Spleen (tissue), 11 donors: ENCODE measurements around the gene INSR. TPM values are rescaled to one million over a fixed set of nuclear protein-coding genes. Genes with fewer than 3 reads are reported as not detected.

ENCODE experiments used
- DNase-seq: peaks from one replicate; pipeline ENCODE4 v3.0.0-alpha.2; 2020
- H3K27ac ChIP-seq, 8 donors: fragments of 200-600 bp; sonication (generic) in 7 of 8; 1 replicate in 4 of 8; 2 replicates in 4 of 8; pipeline versions ENCODE4 v1.5.0 to v1.8.0; 2016 to 2021; ENCODE audit warnings: inconsistent platforms in 4 of 8, mild to moderate bottlenecking in 4 of 8, moderate library complexity in 1 of 8
- H3K27me3 ChIP-seq, 7 donors: fragments of 200-600 bp; sonication (generic) in 6 of 7; replicated peaks in 1 of 7; 1 replicate in 4 of 7; 2 replicates in 3 of 7; pipeline versions ENCODE4 v1.5.0 to v1.8.0; 2016 to 2021; ENCODE audit warnings: inconsistent platforms in 3 of 7, mild to moderate bottlenecking in 1 of 7
- H3K36me3 ChIP-seq, 6 donors: fragments of 200-600 bp; sonication (generic) in 5 of 6; 1 replicate in 4 of 6; 2 replicates in 2 of 6; pipeline versions ENCODE4 v1.5.0 to v1.8.0; 2016 to 2021; ENCODE audit warnings: inconsistent platforms in 2 of 6
- H3K4me1 ChIP-seq, 6 donors: fragments of 200-600 bp; sonication (generic) in 5 of 6; 1 replicate in 3 of 6; 2 replicates in 3 of 6; pipeline versions ENCODE4 v1.5.0 to v1.8.0; 2016 to 2021; ENCODE audit warnings: inconsistent platforms in 3 of 6
- H3K4me3 ChIP-seq, 8 donors: fragments of 200-600 bp; sonication (generic) in 7 of 8; 1 replicate in 4 of 8; 2 replicates in 4 of 8; pipeline versions ENCODE4 v1.5.0 to v1.8.0; 2016 to 2021; ENCODE audit warnings: inconsistent platforms in 4 of 8, mild to moderate bottlenecking in 4 of 8, moderate library complexity in 2 of 8
- H3K9me3 ChIP-seq, 8 donors: fragments of 200-600 bp; sonication (generic) in 7 of 8; 1 replicate in 4 of 8; 2 replicates in 4 of 8; pipeline versions ENCODE4 v1.5.0 to v1.8.0; 2016 to 2021; ENCODE audit warnings: inconsistent platforms in 4 of 8
- POLR2A ChIP-seq, 3 donors: fragments of 450-650 bp; IDR thresholded peaks; one replicate each; pipeline ENCODE4 v1.5.1; 2017; ENCODE audit warnings: antibody characterized with exemption in 3 of 3, mild to moderate bottlenecking in 1 of 3
- POLR2AphosphoS5 ChIP-seq, 3 donors: sonication (generic); formaldehyde crosslinking; IDR thresholded peaks; one replicate each; pipeline ENCODE4 v1.5.1; 2017; ENCODE audit warnings: antibody characterized with exemption in 3 of 3
- WGBS, 5 donors: extraction: QIAGEN DNeasy Blood & Tissue Kit in 3 of 5; methylation state at CpG; one replicate each; pipeline versions ENCODE4 v1.1.5 to v1.1.7; 2013 to 2018; 5-methylcytosine and 5-hydroxymethylcytosine counted together
- intact Hi-C: fragments of 100-400 bp; cut with DNase I; formaldehyde crosslinking; loops from one replicate; pipeline ENCODE4 v1.15.0; 2023; ENCODE audit warnings: low total_unique reads
- polyA plus RNA-seq, 3 donors: library from polyadenylated mRNA; stranded (reverse); fragments of 200-250 nt; gene quantifications; one replicate each; pipeline ENCODE4 v1.2.1, GENCODE V29; 2013
- total RNA-seq, 7 donors: library from RNA; depleted of rRNA in 3 of 7; stranded (reverse); fragments of >200 nt in 3 of 7; fragmentation: NEBNext Ultra II Directional in 4 of 7; extraction: Animal tissue kit (Norgen Biotek cat#: 25700) in 4 of 7; gene quantifications; one replicate each; pipeline versions ENCODE4 v1.1.0 to v1.2.1, GENCODE V29; 2016 to 2021
- TF ChIP-seq, protein P1 (sequence below), 11 experiments: fragments of 200-600 bp in 7 of 11; fragments of 450-650 bp in 4 of 11; sonication (generic) in 4 of 11; IDR thresholded peaks in 8 of 11; conservative IDR thresholded peaks in 3 of 11; 1 replicate in 7 of 11; 2 replicates in 4 of 11; pipeline versions ENCODE4 v1.4.0 to v1.8.0; 2016 to 2021; ENCODE audit warnings: antibody characterized with exemption in 11 of 11, inconsistent platforms in 4 of 11, mild to moderate bottlenecking in 1 of 11
- donor health status: healthy with polysubstance abuse.
- donor health status: DM: no; HTN: no; CAD: no; lungs with moderate emphysema.
- donor health status: DM: no; HTN: no; CAD: no.
- donor health status: Bipolar disorder and iron deficiency.
- donor health status: healthy.
- donor health status: DM: no; HTN: no; CAD: no.
- donor health status: DM: yes; HTN: yes; CAD: no.

INSR gene
- total and polyA plus RNA-seq, 10 donors, result 7.6 to 467 (median 228) TPM

DNA sequence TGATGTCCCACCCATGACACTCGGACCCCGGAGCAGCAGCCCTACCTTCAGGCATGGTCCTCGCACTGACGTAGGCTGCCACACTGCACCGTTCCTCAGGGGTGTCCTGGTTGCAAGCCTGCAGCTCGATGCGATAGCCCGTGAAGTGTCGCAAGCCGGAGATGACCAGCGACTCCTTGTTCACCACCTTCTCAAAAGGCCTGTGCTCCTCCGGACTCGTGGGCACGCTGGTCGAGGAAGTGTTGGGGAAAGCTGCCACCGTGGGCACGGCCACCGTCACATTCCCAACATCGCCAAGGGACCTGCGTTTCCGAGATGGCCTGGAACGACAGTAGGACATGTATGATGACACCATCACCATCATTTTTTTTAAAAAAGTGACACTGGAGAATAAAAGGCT, 151.4 kb downstream of the INSR start:
- no peak overlapping the region for H3K27ac ChIP-seq
- H3K9me3 ChIP-seq, result peaks cover 0 to 10% (median 3%) of the 10 kb centered on the region in 8 donors
- H3K27me3 ChIP-seq, result no peaks in the 10 kb centered on the region
- DNase-seq, result no peak
- H3K36me3 ChIP-seq, result peaks cover 0 to 82% (median 44%) of the 10 kb centered on the region in 6 donors
- WGBS, 5 donors, result 95 to 97% (median 96%) methylated on average over 22 of the region's 22 CpGs
- TF ChIP-seq POLR2AphosphoS5 (IDR thresholded peaks at IDR 0.05) (peak in 2 of 3 donors; percentile 45 to 73), POLR2A (IDR thresholded peaks at IDR 0.05) (no peak)
- TF ChIP-seq, protein P1, sequence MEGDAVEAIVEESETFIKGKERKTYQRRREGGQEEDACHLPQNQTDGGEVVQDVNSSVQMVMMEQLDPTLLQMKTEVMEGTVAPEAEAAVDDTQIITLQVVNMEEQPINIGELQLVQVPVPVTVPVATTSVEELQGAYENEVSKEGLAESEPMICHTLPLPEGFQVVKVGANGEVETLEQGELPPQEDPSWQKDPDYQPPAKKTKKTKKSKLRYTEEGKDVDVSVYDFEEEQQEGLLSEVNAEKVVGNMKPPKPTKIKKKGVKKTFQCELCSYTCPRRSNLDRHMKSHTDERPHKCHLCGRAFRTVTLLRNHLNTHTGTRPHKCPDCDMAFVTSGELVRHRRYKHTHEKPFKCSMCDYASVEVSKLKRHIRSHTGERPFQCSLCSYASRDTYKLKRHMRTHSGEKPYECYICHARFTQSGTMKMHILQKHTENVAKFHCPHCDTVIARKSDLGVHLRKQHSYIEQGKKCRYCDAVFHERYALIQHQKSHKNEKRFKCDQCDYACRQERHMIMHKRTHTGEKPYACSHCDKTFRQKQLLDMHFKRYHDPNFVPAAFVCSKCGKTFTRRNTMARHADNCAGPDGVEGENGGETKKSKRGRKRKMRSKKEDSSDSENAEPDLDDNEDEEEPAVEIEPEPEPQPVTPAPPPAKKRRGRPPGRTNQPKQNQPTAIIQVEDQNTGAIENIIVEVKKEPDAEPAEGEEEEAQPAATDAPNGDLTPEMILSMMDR (IDR thresholded peaks at IDR 0.05 in 8 of 11, conservative IDR thresholded peaks at IDR 0.05 in 3 of 11), result no peak
- H3K4me1 ChIP-seq, result no peaks in the 10 kb centered on the region
- no peak overlapping the region for H3K4me3 ChIP-seq
- intact Hi-C loops, result no loop called here

DNA sequence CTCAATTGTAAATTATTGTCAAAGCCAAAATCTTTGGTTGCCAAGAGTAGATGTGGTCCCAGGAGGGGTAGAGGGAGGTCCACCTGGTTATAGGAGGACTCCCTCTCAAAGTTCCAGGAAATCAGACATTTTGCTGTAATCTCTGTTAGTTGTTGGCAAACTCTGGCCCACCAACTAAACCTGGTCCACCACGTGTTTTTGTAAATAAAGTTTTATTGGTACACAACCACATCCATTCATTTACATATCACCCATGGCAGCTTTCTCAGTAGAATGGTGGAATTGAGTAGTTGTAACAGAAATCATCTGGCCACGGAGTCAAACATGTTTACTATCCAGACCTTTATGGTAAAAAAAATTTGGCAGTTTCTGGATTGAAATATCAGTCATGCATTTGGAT, 154.1 kb downstream of the INSR start:
- intact Hi-C loops, result no loop called here
- H3K27me3 ChIP-seq, result no peaks in the 10 kb centered on the region
- no peak overlapping the region for H3K4me3 ChIP-seq
- H3K36me3 ChIP-seq, result peaks cover 0 to 97% (median 44%) of the 10 kb centered on the region in 6 donors
- no peak for DNase-seq
- H3K4me1 ChIP-seq, result no peaks in the 10 kb centered on the region
- no peaks in the 10 kb centered on the region for H3K9me3 ChIP-seq
- H3K27ac ChIP-seq, result no peak overlapping the region
- TF ChIP-seq, protein P1 (IDR thresholded peaks at IDR 0.05 in 8 of 11, conservative IDR thresholded peaks at IDR 0.05 in 3 of 11), result no peak
- no peak for TF ChIP-seq POLR2A (IDR thresholded peaks at IDR 0.05)
- TF ChIP-seq POLR2AphosphoS5 (IDR thresholded peaks at IDR 0.05), result no peak
- WGBS, 5 donors, result 90 to 94% (median 94%) methylated on average over 2 of the region's 2 CpGs

- H3K27me3 ChIP-seq, result no peaks in the 10 kb centered on the region
- H3K36me3 ChIP-seq, result peaks cover 0 to 97% (median 44%) of the 10 kb centered on the region in 6 donors
- H3K27ac ChIP-seq, result no peak overlapping the region
- no peaks in the 10 kb centered on the region for H3K4me1 ChIP-seq
- DNase-seq, result peak; percentile 8
- TF ChIP-seq, protein P1 (IDR thresholded peaks at IDR 0.05 in 8 of 11, conservative IDR thresholded peaks at IDR 0.05 in 3 of 11), result no peak
- TF ChIP-seq POLR2A (IDR thresholded peaks at IDR 0.05) (no peak), POLR2AphosphoS5 (IDR thresholded peaks at IDR 0.05) (no peak)
- intact Hi-C loops, result no loop called here
- no peaks in the 10 kb centered on the region for H3K9me3 ChIP-seq
- WGBS, 5 donors, result 92 to 100% (median 97%) methylated on average over 1 of the region's 1 CpG
- no peak overlapping the region for H3K4me3 ChIP-seq
Observed at GRCh38 chr19:7139095-7139494, 155.1 kb downstream of the INSR start.

- H3K9me3 ChIP-seq, result no peaks in the 10 kb centered on the region
- no peak overlapping the region for H3K27ac ChIP-seq
- WGBS, 5 donors, result 89 to 98% (median 94%) methylated on average over 1 of the region's 1 CpG
- H3K27me3 ChIP-seq, result no peaks in the 10 kb centered on the region
- DNase-seq, result no peak
- TF ChIP-seq POLR2AphosphoS5 (IDR thresholded peaks at IDR 0.05) (no peak), POLR2A (IDR thresholded peaks at IDR 0.05) (no peak)
- TF ChIP-seq, protein P1 (IDR thresholded peaks at IDR 0.05 in 8 of 11, conservative IDR thresholded peaks at IDR 0.05 in 3 of 11), result no peak
- H3K4me1 ChIP-seq, result no peaks in the 10 kb centered on the region
- H3K4me3 ChIP-seq, result no peak overlapping the region
- intact Hi-C loops, result no loop called here
- peaks cover 0 to 100% (median 44%) of the 10 kb centered on the region in 6 donors for H3K36me3 ChIP-seq
Observed at GRCh38 chr19:7138402-7138801, 155.8 kb downstream of the INSR start.
